DND-41 (cell line): ENCODE data around the gene C13orf42.

Experiments used
- ATAC-seq: fragments of 200-7000 bp; cut with Tn5 transposase; 3 replicates; pipeline ENCODE4 v1.9.1; 2021; ENCODE audit warnings: low read depth; ENCODE audit not compliant: insufficient read depth
- DNase-seq: peaks from one replicate; pipeline ENCODE4 v3.0.0-alpha.2; 2020
- H2AFZ ChIP-seq: 2 replicates; pipeline ENCODE4 v1.6.0; 2012; ENCODE audit warnings: low read depth, low read length
- H3K27ac ChIP-seq: 2 replicates; pipeline ENCODE4 v1.5.1; 2012; ENCODE audit warnings: low read length, inconsistent platforms
- H3K27me3 ChIP-seq: fragments of 200-600 bp; sonication (generic); 2 replicates; pipeline ENCODE4 v1.6.0; 2012; ENCODE audit warnings: low read length, mild to moderate bottlenecking, inconsistent platforms; ENCODE audit not compliant: insufficient read depth, poor library complexity
- H3K36me3 ChIP-seq: 2 replicates; pipeline ENCODE4 v1.5.1; 2012; ENCODE audit warnings: low read length, inconsistent platforms; ENCODE audit not compliant: insufficient read depth
- H3K4me1 ChIP-seq: 2 replicates; pipeline ENCODE4 v1.5.1; 2012; ENCODE audit warnings: mild to moderate bottlenecking, low read length; ENCODE audit not compliant: insufficient read depth
- H3K4me2 ChIP-seq: 2 replicates; pipeline ENCODE4 v1.6.0; 2012; ENCODE audit warnings: mild to moderate bottlenecking, moderate library complexity, low read length, inconsistent platforms; ENCODE audit not compliant: insufficient read depth
- H3K4me3 ChIP-seq, 2 experiments: fragments of 200-600 bp in 1 of 2; shearing (Covaris generic) in 1 of 2; 2 replicates each; pipeline ENCODE4 v1.5.1; 2012 to 2016; ENCODE audit warnings: inconsistent platforms in 2 of 2, low read length in 2 of 2, mild to moderate bottlenecking in 2 of 2, low read depth in 1 of 2, moderate library complexity in 1 of 2
- H3K79me2 ChIP-seq: 2 replicates; pipeline ENCODE4 v1.6.0; 2012; ENCODE audit warnings: low read length, inconsistent platforms; ENCODE audit not compliant: insufficient read depth
- H3K9ac ChIP-seq: 2 replicates; pipeline ENCODE4 v1.6.0; 2012; ENCODE audit warnings: low read depth, mild to moderate bottlenecking, inconsistent platforms, low read length, moderate library complexity
- H3K9me3 ChIP-seq: 2 replicates; pipeline ENCODE4 v1.5.1; 2012; ENCODE audit warnings: low read length, moderate library complexity, mild to moderate bottlenecking, inconsistent platforms; ENCODE audit not compliant: insufficient read depth, severe bottlenecking
- H4K20me1 ChIP-seq: 2 replicates; pipeline ENCODE4 v1.6.0; 2012; ENCODE audit warnings: low read length; ENCODE audit not compliant: insufficient read depth
- EZH2 ChIP-seq: IDR thresholded peaks from 3 replicates; pipeline ENCODE4 v1.6.1; 2012; ENCODE audit warnings: borderline replicate concordance, low read depth, mild to moderate bottlenecking, moderate library complexity, low read length, inconsistent platforms; ENCODE audit not compliant: severe bottlenecking
- TF ChIP-seq, protein P1 (sequence below): IDR thresholded peaks from 2 replicates; pipeline ENCODE4 v1.5.1; 2012; ENCODE audit warnings: borderline replicate concordance, low read length, moderate library complexity, mild to moderate bottlenecking; ENCODE audit not compliant: poor library complexity, severe bottlenecking; ENCODE audit errors: extremely low read depth

C13orf42 gene

DNA sequence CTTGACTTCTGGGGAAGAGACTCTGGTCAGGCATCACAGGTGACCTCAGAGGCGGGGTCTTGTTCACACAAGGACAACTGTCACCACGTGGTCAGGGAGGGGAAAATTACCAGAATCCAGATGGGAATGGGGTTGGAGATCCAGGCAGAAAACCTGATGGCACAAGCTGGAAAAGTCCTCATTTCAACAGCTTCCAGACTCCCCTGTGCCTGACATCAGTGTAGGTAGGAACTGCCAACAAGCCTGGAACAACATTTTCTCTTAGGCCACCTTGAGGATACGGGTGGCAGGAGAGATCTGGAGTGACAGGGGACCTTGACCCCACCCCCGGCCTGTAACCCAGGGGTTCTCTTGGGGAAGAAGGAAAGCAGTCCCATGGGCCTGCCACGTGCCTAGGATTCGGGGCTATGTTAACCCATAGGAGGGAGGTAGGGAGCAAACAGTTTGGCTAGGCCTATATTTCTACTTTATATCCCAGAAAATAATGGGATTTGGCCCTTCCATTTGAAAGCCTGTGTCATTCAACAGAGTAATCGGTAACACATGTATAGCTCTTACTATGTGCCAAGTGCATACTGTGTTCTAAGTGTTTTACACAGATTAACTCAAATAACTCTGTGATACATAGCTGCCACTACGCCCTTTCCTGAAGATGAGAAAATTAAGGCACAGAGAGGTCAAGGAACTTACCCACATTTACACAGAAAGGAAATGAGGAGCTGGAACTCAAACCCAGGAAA is 44.9 kb upstream of the C13orf42 start:
- no peak for TF ChIP-seq EZH2
- TF ChIP-seq, protein P1, sequence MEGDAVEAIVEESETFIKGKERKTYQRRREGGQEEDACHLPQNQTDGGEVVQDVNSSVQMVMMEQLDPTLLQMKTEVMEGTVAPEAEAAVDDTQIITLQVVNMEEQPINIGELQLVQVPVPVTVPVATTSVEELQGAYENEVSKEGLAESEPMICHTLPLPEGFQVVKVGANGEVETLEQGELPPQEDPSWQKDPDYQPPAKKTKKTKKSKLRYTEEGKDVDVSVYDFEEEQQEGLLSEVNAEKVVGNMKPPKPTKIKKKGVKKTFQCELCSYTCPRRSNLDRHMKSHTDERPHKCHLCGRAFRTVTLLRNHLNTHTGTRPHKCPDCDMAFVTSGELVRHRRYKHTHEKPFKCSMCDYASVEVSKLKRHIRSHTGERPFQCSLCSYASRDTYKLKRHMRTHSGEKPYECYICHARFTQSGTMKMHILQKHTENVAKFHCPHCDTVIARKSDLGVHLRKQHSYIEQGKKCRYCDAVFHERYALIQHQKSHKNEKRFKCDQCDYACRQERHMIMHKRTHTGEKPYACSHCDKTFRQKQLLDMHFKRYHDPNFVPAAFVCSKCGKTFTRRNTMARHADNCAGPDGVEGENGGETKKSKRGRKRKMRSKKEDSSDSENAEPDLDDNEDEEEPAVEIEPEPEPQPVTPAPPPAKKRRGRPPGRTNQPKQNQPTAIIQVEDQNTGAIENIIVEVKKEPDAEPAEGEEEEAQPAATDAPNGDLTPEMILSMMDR, result no peak
- no peaks in the 10 kb centered on the region for H3K4me1 ChIP-seq
- no peaks in the 10 kb centered on the region for H3K79me2 ChIP-seq
- no peaks in the 10 kb centered on the region for H4K20me1 ChIP-seq
- no peak for ATAC-seq
- no peaks in the 10 kb centered on the region for H3K36me3 ChIP-seq
- H2AFZ ChIP-seq, result no peak overlapping the region
- H3K27ac ChIP-seq, result no peak overlapping the region
- no peak overlapping the region for H3K4me3 ChIP-seq
- H3K4me2 ChIP-seq, result no peak overlapping the region
- DNase-seq, result no peak
- no peak overlapping the region for H3K9ac ChIP-seq
- no peaks in the 10 kb centered on the region for H3K9me3 ChIP-seq
- H3K27me3 ChIP-seq, result peaks cover under 1% of the 10 kb centered on the region

DNA sequence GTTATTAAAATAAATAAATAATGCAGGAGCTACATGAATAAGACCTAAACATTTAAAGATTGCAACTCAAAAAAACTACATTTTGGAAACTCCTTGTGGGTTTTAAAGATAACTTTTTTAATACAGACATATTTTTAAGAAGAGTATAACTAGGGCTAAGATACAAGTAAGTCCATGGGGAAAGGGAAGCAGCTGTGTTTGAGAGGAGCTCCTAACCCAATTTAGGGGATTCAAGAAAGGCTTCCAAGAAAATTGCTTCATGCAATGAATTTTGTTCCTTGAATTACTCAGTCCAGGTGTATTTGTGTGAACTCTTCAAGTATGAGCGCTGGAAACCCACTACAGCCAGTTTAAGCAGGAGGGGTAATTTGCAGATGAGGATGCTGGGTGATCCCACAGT is 44.1 kb upstream of the C13orf42 start:
- ATAC-seq (no peak), DNase-seq (no peak)
- Histone ChIP-seq H3K9ac (no peak overlapping the region), H3K27me3 (peaks cover 6% of the 10 kb centered on the region), H2AFZ (no peak overlapping the region), H3K4me2 (no peak overlapping the region), H3K9me3 (no peaks in the 10 kb centered on the region), H3K4me3 (no peak overlapping the region), H3K27ac (no peak overlapping the region), H3K4me1 (no peaks in the 10 kb centered on the region), H3K79me2 (no peaks in the 10 kb centered on the region), H4K20me1 (no peaks in the 10 kb centered on the region), H3K36me3 (no peaks in the 10 kb centered on the region)
- TF ChIP-seq, protein P1, result no peak
- no peak for TF ChIP-seq EZH2

DNA sequence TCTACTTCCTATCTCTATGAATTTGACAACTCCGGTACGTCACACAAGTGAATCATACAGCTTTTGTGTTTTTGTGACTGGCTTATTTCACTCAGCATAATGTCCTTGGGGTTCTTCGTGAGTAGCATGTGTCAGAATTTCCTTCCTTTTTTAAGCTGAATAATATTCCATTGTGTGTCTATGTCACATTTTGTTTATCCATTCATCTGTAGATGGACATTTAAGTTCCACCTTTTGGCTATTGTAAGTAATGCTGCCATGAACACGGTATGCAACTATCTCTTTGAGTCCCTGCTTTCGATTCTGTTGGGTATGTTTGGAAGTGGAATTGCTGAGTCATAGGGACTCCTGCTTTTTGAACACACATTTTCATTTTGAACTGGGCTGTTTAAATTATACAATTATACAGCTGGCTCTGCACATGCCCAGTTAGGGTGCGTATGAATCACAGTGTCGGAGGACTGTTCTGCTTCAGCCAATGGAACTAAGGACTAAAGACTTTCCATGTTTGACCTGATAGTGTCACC is 43.0 kb upstream of the C13orf42 start:
- Histone ChIP-seq H3K27me3 (peaks cover 6% of the 10 kb centered on the region), H3K9ac (no peak overlapping the region), H3K4me1 (no peaks in the 10 kb centered on the region), H3K4me3 (no peak overlapping the region), H2AFZ (no peak overlapping the region), H4K20me1 (no peaks in the 10 kb centered on the region), H3K27ac (no peak overlapping the region), H3K36me3 (no peaks in the 10 kb centered on the region), H3K9me3 (no peaks in the 10 kb centered on the region), H3K79me2 (no peaks in the 10 kb centered on the region), H3K4me2 (no peak overlapping the region)
- 0 out of 3 replicates have a peak, but pooled peaks have one; percentile 24 for ATAC-seq
- no peak for DNase-seq
- no peak for TF ChIP-seq EZH2
- TF ChIP-seq, protein P1, result no peak
